Activated naive CD4-positive, alpha-beta T cell treated with anti-CD3 and anti-CD28 coated beads, Interleukin-2, amount 10 ng/mL, durations not matched to agents 7 days and 5 days (primary cell): ENCODE measurements around the gene GGCX.

ENCODE experiments used
- CTCF ChIA-PET: fragments of 350-600 bp; sonication (Branson Sonifier 250); formaldehyde crosslinking; loops from one replicate; lab custom pipeline; 2021; ENCODE audit warnings: antibody characterized with exemption; lab: Charles Lee
- DNase-seq: peaks from one replicate; pipeline ENCODE4 v3.0.0-alpha.2; 2020
- H3K27ac Mint-ChIP-seq: one replicate; pipeline ENCODE4 v1.8.0; 2021; ENCODE audit warnings: mild to moderate bottlenecking, moderate library complexity, mixed read lengths
- H3K27me3 Mint-ChIP-seq: one replicate; pipeline ENCODE4 v1.8.0; 2021; ENCODE audit warnings: mild to moderate bottlenecking, mixed read lengths
- H3K36me3 Mint-ChIP-seq: one replicate; pipeline ENCODE4 v1.8.0; 2021; ENCODE audit warnings: mixed read lengths
- H3K4me1 Mint-ChIP-seq: one replicate; pipeline ENCODE4 v1.8.0; 2021; ENCODE audit warnings: mixed read lengths
- H3K4me3 Mint-ChIP-seq: one replicate; pipeline ENCODE4 v1.8.0; 2021; ENCODE audit warnings: mild to moderate bottlenecking, moderate library complexity, mixed read lengths
- H3K9me3 Mint-ChIP-seq: one replicate; pipeline ENCODE4 v1.8.0; 2021; ENCODE audit warnings: mixed read lengths

The GGCX gene

DNA sequence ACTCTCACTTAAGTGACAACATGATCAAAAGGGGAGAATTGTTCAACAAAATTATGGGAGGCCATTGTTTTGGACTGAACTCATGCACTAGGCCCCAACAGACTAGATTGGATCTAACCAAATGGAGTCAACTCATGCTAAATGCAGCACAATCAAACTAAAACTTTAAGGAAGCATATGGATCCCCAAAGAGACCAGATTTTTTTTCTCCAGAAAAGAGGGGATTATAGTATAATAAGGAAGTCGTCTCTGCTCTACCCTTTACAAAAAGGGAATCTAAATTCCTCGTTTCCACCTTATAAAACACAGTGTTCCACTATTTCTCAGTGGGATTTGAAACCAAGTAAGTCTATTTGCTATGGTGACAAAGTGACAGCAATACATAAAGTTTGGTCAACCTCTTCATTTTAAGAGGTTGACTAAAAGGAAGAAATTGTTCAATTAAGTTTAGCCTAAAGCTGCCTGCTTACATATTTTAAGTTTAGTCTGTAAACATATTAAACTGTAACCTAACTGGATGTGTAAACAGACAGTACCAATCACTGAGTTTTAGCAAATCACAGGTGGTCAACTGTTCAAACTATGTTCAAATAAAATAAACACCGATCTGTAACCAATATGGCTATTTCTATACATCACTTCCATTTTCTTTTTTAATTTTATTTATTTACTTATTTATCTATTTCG lies 63.2 kb downstream of the GGCX start:
- CTCF ChIA-PET, result no interaction called here
- Mint-ChIP-seq H3K27me3 (peaks cover 12% of the 10 kb centered on the region), H3K27ac (no peak overlapping the region)

DNA sequence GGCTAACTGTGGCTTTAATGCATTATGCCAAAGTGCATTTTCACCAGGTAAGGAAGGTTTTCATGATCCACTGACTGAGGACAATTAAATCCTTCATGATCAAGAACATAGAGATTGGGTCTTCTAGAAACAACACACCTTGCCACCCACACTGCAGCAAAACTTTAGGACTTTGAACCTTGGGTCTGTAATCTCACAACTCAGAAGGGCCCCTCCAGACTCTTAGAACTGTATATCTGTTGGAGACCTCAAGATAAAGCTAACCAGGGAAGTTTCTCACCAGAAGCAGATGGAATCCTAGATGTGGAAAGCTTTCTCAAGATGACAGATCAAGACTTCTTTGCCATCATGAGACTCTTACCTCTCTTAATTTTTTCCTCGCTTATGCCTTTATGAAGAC lies 64.9 kb downstream of the GGCX start:
- H3K27ac Mint-ChIP-seq, result no peak overlapping the region
- peaks cover 9% of the 10 kb centered on the region for H3K27me3 Mint-ChIP-seq

More for the DNA sequence above, 63.2 kb downstream of the GGCX start:
- Mint-ChIP-seq H3K9me3 (no peaks in the 10 kb centered on the region), H3K36me3 (no peaks in the 10 kb centered on the region), H3K4me1 (no peaks in the 10 kb centered on the region), H3K4me3 (no peak overlapping the region)
- no peak for DNase-seq

More for the DNA sequence above, 64.9 kb downstream of the GGCX start:
- DNase-seq, result no peak
- CTCF ChIA-PET, result no interaction called here
- no peaks in the 10 kb centered on the region for H3K36me3 Mint-ChIP-seq
- H3K4me1 Mint-ChIP-seq, result no peaks in the 10 kb centered on the region
- no peaks in the 10 kb centered on the region for H3K9me3 Mint-ChIP-seq
- no peak overlapping the region for H3K4me3 Mint-ChIP-seq
